ENCODE results near the gene MYADML2.

The MYADML2 gene

DNA sequence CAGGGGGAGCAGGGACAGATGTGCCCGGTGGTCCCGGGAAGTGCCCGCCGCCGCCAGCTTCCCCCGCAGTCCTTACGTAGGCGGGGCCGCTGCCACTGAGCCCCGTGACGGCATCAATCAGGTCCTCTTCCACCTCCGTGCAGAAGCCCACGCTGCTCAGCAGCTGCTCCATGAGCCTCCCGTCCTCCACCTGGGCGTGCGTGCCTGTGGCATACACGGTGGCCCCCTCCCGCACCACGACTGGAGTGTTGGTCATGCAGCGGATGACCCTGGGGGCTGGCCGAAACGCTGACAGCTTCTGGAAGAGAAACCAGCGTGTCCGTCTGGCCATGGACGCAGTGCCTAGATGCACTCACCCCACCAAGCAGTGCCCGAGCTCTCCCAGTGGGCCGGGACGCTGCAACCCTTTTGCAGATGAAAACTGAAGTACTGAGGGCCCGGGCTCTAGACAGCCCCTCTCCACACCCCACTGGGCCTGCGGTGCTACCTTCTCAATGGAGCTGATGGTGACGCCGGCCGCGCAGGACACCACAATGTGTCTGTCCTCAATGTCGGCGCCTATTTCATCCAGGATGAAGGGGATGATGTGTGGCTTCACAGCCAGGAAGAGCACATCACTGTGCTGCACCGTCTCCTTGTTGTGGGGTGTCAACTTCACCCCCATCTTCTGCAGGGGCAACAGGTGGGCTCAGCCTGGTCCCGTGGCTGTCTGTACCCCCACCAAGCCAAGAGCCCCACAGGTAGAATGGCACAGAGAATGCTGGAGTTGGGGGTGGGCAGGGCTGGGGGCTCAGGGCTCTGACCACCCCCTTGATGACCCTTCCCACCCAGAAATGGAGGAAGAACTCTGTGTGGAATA is 12.0 kb downstream of the MYADML2 start:
- DNase-seq = no peak

DNA sequence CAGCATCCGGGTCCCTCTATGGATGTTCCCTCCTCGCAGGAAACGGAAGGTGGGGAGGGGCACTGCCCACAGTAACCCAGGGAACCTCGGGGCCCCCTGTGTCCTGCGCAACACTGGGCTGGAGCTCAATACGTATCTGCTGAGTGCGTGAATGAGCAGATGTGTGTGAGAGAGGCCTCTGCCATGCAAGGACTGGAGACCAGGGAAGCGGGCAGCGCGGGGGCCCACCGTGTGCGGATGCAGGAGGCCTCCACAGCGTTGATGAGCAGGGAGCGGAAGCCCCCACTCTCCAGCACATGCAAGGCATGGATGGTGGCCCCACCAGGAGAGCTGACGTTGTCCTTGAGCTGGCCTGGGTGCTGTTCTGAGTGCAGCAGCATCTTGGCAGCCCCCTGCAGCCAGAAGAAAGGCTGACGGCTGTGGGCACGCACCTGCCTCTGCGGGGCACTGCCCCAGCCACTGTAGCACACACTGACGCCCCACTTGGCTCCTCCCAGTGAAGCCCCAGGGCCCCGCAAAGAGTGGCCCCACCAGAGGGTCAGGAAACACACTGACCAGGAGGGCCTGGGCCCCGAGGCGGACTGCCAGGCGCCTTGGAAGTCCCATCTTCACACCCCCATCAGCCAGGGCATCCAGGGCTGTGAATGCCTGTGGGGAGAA is 12.8 kb downstream of the MYADML2 start:
- no peak for DNase-seq

DNA sequence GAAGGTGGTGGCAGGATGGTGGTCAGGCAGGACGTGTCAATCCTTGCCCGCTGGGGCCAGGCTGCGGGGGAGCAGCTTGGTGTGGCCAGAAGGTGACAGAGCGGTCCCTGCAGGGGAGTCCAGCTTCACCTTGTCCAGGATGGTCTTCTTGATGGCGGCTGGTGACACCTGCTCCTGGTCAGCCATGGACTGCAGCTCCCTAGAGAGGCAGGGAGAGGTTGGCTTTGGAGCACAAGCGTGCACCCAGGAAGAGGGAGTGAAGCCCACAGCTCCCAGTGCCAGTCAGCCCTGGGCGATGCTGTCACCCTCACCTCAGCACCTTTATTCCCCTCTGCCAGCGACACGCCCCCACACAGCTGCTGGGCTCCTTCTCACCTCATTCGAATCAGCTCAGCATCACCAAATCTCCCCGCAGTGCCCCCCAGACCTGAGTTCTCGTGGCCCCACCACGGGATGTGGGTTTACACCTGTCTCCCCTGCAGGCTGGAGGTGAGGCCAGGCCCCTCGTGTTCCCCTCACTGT is 13.8 kb downstream of the MYADML2 start:
- no peak for DNase-seq

DNA sequence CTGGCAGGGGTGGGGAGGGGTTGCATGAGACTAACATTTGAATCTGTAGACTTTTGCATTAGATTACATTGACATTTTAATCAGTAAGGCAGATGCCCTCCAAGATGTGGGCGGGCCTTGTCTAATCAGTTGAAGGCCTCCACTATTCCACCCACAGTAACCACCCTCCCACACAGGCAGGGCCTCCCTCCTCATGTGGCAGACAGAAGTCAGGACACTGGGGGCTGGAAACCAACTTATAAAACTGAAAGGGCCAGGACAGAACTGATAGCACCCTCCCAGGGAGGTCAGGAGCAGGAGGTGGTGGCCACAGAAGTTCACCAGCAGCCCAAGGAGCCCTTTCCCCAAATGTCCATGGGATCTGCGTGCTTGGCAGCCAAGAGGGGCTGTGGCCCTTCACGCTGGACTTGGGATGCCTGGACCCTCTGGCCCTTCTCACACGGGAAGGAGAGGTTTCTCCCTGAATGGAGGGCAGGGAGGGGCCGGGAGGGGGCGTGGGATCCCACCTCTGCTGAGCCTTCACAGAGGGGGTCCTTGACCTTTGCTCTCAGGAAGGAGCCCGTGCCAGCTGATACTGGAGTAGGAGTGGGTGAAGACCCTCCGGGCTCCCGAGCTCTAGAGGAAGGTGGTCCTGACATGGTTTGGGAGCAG is 14.6 kb downstream of the MYADML2 start:
- no peak for DNase-seq

DNA sequence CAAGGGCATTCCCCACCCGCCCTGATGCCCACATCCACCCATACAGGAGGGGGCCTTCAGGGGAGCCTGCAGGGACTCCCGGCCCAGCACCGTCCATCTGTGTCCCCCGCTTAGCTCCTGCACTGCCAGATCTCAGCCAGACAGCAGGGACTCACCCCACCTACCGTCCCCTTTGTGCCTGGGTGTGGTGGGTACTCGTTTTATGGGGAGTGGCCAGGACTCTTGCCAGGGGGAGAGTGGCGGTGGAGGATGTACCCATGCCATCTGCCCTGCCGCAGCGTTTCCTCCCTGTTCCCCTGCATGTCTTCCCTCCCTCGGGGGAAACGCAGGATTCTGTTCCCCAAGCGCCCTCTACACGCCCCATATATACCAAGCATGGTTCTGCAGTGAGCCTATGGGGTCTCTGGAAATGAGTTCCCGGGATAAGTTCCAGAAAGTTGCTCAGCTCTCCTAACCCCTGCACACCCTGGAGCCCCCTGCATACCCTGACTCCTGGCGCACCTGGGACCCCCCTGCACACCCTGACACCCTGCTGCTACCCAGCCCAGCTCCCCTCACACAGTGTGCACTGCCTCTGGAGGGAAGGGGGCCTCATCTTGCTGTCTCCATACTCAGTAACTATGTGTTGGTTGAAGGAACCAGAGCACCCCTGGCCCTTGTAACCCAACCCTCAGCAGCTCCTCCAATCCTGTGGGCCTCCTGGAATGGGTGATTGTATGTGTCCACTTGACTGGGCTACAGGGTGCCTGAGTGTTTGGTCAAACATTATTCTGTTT is 15.3 kb downstream of the MYADML2 start:
- no peak for DNase-seq

DNA sequence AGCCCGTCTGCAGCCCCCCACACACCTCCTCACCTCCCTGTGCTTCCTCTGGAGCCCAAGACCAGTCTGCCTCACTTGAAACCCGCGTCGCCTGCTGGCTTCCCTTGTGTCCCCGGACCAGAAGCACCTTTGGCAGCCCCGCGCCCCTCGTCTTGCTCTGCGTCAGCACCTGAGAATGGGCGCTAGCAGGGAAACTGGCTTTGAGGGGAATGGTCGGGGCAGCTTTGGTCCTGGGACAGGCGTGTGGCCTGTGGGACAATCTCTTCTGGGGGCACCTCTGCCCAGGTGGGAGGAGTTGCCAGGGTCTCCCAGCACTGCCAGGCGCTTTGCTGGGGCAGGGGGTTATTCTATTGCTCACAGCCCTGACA is 15.9 kb downstream of the MYADML2 start:
- no peak for DNase-seq

DNA sequence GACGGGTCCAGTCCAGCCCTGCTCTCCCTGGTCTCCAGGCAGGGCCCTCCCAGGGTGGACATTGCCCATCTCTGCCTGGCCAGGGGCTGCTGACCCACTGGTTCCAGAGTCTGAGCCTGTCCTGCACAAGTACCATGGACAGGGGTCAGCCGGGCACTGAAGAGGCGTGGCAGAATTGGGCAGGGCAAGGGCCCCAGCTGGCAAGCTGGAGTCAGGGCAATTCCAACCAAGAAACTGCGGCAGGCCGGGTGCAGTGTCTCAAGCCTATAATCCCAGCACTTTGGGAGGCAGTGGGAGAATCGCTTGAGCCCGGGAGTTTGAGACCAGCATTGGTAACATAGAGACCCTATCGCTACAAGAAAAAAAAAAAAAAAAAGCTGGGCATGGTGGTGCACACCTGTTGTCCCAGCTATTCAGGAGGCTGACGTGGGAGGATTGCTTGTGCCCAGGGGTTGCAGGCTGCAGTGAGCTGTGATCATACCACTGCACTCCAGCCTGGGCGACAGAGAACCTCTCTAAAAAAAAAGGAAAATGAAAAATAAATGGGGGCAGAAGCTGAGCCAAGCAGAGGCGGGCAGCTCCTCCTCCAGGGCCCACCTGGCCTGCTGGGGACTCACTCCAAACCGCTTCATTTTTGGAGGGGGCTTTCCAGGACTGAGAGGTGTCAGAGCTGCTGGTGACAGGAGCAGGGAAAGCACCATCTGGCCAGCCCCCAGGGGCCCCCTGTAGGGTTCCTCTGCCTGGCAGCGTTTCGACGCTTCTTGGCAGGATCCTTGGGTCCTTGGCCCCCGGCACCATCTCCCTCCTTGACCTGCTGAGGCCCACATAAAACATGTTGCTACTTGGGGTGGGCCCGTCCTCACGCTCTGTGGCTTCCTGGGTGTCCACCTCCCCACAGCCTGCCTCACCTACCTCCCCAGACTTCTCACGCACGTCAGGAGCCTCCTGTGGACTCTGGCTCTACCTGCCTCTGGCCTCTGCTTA is 16.6 kb downstream of the MYADML2 start:
- no peak for DNase-seq

DNA sequence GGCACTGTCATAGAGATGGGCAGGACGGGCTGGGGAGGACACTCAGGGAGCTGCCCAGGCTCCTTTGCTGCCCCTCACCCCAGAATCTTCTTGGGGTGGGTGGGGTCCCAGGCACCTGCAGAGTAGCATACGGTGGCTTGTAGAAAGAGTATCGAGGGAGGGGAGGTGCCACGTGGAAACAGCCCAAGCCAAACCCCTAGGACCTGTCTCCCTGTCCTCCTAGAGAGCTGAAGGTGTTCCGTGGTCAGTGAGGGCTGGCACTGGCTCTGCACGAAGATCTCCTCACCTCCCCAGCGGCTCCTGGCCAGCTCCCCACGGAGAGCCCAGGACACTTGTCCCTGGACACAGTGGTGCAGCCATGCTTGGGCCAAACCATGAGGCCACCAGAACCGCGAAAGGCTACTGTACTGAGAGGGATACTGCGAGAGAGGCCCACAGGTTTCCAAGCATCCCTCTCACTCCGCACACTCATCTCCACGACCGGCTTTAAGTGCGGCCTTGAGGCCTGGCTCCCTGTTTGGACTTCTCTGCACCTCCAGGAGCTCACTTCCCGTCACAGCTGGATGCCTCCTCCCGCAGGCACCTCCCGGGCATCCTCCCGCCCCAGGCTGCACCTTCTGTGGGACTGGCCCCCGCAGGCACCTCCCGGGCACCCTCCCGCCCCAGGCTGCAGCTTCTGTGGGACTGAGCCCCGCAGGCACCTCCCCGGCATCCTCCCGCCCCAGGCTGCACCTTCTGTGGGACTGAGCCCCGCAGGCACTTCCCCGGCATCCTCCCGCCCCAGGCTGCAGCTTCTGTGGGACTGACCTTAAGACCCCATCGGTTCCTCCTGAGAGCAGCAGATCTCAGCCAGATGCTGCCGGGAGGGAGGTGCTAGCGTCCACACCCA is 17.5 kb downstream of the MYADML2 start:
- DNase-seq = no peak

DNA sequence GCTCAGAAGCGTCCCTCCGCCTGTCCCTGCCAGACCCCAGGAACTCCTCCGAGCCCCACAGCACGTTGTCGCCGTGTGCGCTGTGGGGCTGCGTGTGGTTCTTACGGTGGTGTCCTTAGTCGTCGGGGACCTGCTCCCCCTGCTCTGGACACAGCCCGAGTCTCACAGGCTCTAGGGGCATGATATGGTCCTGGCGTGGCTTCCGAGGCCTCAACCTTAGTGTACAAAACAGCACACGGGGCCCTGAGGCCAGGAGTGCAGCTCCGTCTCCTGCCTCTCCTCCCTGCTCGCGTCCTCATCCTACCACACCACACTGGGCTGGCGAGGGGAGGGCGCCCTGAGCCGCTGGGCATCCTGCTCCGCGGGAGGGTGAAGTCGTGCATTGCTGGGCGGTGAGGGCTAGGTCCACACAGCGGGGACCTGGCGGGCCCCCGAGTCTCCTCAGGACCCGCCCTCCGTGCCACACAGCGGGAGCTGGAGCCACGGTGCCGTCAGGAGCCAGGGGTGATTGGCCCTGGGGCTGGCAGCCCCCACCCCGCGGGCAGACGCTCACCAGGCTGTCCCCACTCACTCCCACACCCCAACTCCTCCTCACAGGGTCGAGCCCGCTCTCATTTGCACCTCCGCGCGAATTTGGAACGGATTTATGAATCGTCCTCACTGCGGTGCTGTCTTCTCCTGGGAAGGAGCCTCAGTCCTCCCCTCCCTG is 18.3 kb downstream of the MYADML2 start:
- no peak for DNase-seq

DNA sequence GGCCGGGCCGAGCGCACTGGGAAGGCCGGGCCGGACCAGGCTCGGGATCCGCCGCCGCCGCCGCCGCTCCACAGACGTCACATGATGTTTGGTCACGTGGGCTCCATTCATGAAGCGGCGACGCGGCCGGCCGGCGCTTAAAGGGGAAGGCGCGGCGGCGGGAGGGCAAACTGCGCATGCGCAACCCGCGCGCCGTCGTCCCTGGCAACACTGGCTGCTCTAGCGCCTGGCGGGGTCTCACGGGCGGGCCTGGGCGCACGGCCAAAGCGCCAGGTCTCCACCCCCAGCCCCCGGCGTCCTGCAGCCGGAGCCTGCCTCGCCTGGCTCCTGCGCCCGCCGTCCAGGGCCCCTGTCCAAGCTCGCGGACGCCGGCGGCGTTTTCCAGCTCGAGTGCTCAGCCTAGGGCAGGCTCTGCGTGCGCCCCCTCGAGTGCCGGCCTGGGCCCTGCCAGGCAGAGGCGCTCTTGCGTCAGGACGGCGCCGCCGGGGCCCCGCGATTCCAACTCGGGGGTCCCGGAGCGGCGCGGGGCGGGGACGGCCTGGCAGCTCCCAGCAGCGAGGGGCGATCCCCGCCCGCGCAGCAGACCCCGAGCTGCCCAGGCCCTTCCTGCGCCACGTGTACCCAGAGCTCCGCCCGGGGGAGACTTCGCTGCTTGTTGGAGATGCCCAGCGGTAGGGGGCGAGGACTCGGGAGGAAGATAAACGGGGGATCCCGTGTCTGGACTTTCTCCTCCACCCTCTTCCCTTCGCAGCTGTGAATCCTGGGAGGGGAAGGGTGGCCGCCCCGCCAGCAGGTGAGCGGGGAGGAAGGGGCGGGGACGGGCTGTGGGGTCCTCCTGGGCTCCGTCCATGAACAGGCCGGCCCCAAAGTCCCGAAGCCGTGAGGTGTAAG is 19.1 kb downstream of the MYADML2 start, which contains the start of gene MAFG:
Gene MAFG (minus strand): TSS at position 83 of the 891 bp plus-strand sequence. CDS start 4,550 bp downstream, outside the sequence.
- DNase-seq = peak; percentile 91 to 95

DNA sequence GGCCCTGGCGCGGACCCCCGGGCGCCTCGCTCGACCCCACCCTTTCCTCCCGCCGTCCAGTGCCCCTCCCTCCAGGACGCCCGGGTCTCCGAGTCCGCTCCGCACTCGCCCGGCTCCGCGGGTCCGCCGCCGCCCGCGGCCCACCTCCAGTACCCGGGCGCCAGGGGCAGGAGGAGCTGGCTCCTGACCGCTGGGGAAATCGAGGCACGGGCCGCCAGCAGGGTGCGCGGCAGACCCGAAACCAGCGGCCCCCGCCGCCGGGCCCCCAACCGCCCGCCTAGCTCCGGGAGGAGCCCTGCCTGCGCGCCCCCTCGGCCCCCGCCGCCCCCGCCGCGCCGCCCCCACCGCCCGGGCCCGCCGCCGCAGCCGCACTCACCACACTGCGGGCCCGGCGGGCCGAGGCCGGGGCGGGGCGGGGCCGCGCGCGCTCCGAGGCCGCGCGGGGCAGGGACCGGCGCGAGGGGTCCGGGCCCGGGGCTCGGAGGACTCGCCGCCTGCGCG is 19.8 kb downstream of the MYADML2 start:
- no peak for DNase-seq

DNA sequence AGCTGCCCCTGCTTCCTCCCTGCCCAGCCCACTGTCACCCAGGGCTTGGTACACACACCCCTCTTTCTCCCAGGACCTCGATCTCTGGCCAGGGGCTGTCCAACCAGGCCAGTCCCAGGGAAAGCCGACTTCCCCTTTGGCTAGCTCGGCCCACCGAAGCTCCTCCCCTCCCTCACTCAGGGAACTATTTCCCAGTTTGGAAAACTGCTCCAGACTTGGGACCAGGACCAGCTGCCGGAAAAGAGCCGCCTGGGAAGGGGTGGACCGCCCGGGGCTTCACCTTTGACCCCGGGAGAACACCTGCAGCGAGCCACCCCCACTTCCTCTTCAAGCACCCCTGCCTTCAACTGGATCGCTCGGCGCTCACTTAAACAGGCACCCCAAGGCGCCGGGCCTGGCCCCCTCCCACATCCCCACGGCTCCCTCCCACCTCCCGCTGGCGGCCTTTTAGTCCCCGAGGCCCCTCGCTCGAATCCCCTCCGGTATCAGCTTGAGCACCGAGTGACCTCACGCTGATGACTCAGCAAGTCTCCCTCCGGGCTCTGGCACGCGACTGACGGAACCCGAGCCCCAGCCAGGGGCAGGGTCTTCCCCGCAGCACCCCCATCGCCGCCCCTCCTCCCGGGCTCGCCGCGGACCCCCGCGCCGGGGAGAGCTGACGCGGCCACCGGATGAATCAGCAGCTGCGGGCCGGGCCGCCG is 20.4 kb downstream of the MYADML2 start:
- DNase-seq = peak; percentile 77 to 84

DNA sequence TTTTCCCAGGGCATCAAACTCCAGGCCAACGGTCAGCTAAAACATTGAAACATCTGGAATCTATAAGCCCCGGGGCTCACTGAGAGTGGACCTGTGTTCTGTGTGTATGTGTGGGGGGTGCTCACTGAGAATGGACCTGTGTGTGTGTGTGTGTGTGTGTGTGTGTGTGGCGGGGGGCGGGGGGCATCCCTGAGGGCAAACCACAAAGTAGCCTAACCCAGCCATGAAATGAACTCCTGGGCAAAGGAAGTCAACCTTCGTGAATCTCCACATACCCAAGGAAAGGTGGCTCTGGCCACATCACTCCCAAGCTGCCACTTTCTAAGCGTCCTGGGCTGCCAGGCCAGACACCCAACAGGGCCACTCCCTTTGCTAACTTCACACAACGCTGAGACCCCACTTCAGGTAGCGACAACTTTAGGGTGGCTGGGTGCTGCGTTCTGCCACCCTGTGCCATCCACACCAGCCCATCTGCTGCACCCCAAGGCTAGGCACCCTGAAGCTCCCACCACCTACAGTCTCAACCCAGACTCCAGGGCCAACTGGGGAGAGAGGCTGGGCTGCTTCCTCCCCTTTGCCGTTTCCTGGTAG is 21.1 kb downstream of the MYADML2 start:
- no peak for DNase-seq

DNA sequence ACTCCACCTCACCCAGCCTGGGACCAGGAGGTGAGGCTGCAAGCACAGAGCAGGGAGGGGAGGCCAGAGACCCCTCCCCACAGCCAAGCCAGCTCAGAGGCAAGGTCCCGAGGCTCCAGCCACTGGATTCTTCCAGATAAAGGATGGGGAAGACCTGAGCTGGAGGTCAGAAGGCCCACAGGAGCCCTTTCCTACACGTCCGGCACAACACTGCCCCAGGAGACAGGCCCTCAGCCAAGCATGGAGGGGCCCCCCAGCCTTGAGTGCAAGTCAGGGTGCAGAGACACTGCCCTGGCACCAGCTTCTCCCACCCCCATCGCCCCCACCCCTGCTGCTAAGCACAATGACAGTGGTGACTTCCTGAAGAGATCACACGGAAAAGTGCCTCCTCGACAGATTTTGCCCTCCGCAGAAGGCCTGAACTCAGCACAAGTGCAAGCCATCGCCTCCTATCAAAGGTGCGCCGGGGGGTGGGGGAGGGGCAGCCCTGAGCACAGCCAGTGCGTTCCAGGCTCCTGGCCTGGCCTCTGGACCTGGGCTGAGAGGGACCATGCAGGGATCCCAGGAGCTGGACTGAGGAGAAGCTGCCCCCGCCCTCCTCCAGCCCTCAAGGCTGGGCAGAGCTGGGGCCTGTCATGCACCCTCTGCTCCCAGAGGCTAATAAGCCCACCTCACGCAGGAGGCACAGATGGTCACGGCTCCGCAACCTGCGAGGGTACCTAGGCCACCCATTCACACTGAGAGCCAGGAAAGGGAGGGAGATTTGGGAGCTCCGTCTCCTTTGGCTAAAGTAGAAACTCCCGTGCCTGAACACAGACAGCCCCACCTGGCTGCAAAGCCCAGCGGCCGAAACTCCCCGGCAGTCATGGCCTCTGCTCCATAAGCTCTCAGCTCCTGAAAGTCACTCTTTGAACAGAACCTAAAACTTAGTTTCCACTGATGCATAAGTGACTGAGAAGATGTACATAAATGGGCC is 22.2 kb downstream of the MYADML2 start:
- peak in 1 of 2 donors; percentile 16 for DNase-seq

DNA sequence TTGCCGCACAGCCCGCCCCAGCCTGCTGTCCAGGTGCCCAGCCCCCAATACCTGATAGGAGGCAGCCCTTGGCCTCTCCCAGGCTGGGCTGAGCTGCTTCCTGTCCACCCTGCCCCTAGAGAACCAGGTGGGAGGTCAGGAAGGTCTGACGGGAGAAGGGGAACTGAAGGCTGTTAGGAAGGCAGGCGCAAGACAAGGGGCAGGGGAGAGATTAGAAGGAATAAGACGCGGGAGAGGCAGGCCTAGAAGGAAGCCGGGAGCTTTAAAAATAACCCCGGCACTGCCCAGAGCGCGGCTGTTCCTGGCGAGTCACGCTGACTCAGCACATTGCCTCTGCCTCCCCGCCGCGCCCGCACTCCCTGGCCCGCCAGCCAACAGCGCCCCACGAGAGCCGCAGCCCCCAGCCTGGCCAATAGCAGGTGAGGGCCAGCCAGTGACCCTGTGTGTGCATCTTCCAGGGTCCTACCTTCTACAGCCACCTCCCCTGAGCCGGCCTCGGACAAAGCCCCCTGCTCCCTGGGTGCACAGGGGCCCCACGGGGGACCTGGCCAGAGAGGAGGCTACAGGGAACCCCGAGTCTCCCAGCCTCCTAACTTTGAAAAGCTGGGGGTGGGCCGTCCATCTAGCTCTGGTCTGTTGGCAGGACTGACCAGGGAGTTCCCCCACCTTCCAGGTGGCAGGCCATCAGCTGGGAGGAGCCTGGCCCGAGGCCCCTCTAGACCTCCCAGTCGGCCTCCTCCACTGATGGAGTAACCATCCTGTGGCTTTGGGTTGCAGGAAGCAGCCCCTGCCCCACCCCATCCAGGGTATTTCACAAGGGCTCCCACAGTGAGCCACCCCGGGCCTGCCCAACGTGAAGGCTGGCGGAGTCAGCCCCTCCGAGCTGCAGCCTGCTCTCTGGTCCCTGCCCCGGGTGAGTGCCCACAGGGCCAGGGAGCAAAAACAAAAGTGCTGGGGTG is 23.5 kb downstream of the MYADML2 start:
- DNase-seq = peak; percentile 85

All from inflammatory macrophage (primary cell).